K562 (cell line): Measurements from ENCODE around the gene OR8G5. TPM values are rescaled to one million over a fixed set of nuclear protein-coding genes. Genes with fewer than 3 reads are reported as not detected.

Source experiments
- ATAC-seq: fragments of 200-7000 bp; cut with Tn5 transposase; 3 replicates; pipeline ENCODE4 v1.9.1; 2020; ENCODE audit warnings: moderate library complexity
- BruUV-seq: library from RNA; stranded (reverse); fragments of 400-500 nt; replicated peaks from 2 replicates; lab custom pipeline; 2021; lab: Mats Ljungman, UMichigan
- CTCF ChIA-PET: fragments of 300-600 bp; formaldehyde crosslinking; extraction: SDS; loops from one replicate; lab custom pipeline; 2021; ENCODE audit warnings: low intra/inter-chr PET ratio; lab: Yijun Ruan, JAX
- POLR2A ChIA-PET: fragments of 300-600, 350-650 bp; sonication (Branson Sonifier 250); formaldehyde crosslinking; extraction: SDS; loops from one replicate; lab custom pipeline; 2021; ENCODE audit warnings: antibody characterized with exemption, inconsistent platforms; lab: Yijun Ruan, JAX
- DNase-seq, 4 experiments: peaks; one replicate each; pipeline versions ENCODE4 v3.0.0 to v3.0.0-alpha.2; 2011 to 2018; ENCODE audit warnings: low spot score in 3 of 4, mixed read lengths in 3 of 4; ENCODE audit errors: extremely low read depth in 1 of 4
- FAIRE-seq: peaks from 2 replicates; lab custom pipeline; 2011; peaks lifted over from hg19 to GRCh38; lab: Jason Lieb, UNC
- H2AFZ ChIP-seq: 2 replicates; pipeline ENCODE4 v1.6.0; 2011; ENCODE audit warnings: low read depth, low read length, control low read depth, inconsistent platforms
- H3K27ac ChIP-seq: fragments of 200-600 bp; 3 replicates; pipeline ENCODE4 v1.8.0; 2011; ENCODE audit warnings: low read depth, mild to moderate bottlenecking, control low read depth, inconsistent platforms, low read length, moderate library complexity, mixed read lengths; ENCODE audit errors: extremely low read depth
- H3K27me3 ChIP-seq, 2 experiments: fragments of 300-600 bp in 1 of 2; 2 replicates in 1 of 2; 3 replicates in 1 of 2; pipeline versions ENCODE4 v1.6.0 to v1.8.0; 2011; ENCODE audit warnings: inconsistent platforms in 2 of 2, low read length in 2 of 2, mild to moderate bottlenecking in 1 of 2, mixed read lengths in 1 of 2, moderate library complexity in 1 of 2; ENCODE audit not compliant: control insufficient read depth in 2 of 2, insufficient read depth in 2 of 2
- H3K36me3 ChIP-seq: fragments of 300-600 bp; 3 replicates; pipeline ENCODE4 v1.8.0; 2011; ENCODE audit warnings: mild to moderate bottlenecking, low read length, inconsistent platforms; ENCODE audit not compliant: control insufficient read depth, insufficient read depth
- H3K4me1 ChIP-seq, 2 experiments: fragments of 200-600 bp in 1 of 2; replicated peaks in 1 of 2; 2 replicates in 1 of 2; 3 replicates in 1 of 2; pipeline versions ENCODE4 v1.5.1 to v1.8.0; 2011; ENCODE audit warnings: inconsistent platforms in 2 of 2, low read length in 2 of 2, mild to moderate bottlenecking in 1 of 2, mixed read lengths in 1 of 2, moderate library complexity in 1 of 2; ENCODE audit not compliant: control insufficient read depth in 2 of 2, insufficient read depth in 2 of 2
- H3K4me2 ChIP-seq: 2 replicates; pipeline ENCODE4 v1.6.1; 2011; ENCODE audit warnings: low read length, control low read depth, inconsistent platforms, mixed read lengths; ENCODE audit not compliant: insufficient read depth
- H3K4me3 ChIP-seq: fragments of 200-600 bp; sonication (generic), shearing (Covaris generic); 2 replicates; pipeline ENCODE4 v1.5.1; 2016; ENCODE audit warnings: control low read depth, inconsistent platforms
- H3K79me2 ChIP-seq: fragments of 200-600 bp; 3 replicates; pipeline ENCODE4 v1.8.0; 2011; ENCODE audit warnings: low read length, inconsistent platforms; ENCODE audit not compliant: control insufficient read depth, insufficient read depth
- H3K9ac ChIP-seq, 2 experiments: 2 replicates each; pipeline versions ENCODE4 v1.6.0 to v1.6.1; 2011; ENCODE audit warnings: low read depth in 2 of 2, low read length in 2 of 2, control low read depth in 1 of 2, inconsistent platforms in 1 of 2, mild to moderate bottlenecking in 1 of 2, mixed read lengths in 1 of 2; ENCODE audit not compliant: insufficient read depth in 1 of 2
- H3K9me1 ChIP-seq: one replicate; pipeline ENCODE4 v1.6.0; 2011; ENCODE audit warnings: inconsistent platforms, mild to moderate bottlenecking, low read length, moderate library complexity; ENCODE audit not compliant: control insufficient read depth, insufficient read depth
- H3K9me3 ChIP-seq: replicated peaks from 2 replicates; pipeline ENCODE4 v1.5.1; 2011; ENCODE audit warnings: low read depth, low read length, inconsistent platforms; ENCODE audit not compliant: control insufficient read depth, insufficient read depth
- H4K20me1 ChIP-seq: replicated peaks from 2 replicates; pipeline ENCODE4 v1.6.1; 2011; ENCODE audit warnings: low read length, inconsistent platforms, mixed read lengths; ENCODE audit not compliant: control insufficient read depth, insufficient read depth
- CUX1 ChIP-seq: fragments of 200-800 bp; sonication (Bioruptor generic); IDR thresholded peaks from 2 replicates; pipeline ENCODE4 v1.6.1; 2016; ENCODE audit warnings: missing genetic modification characterization, missing compliant biosample characterization
- GATAD2A ChIP-seq: fragments of 450-650 bp; IDR thresholded peaks from 2 replicates; pipeline ENCODE4 v1.6.1; 2017
- SRF ChIP-seq, 2 experiments: fragments of 250-450, 450-650 bp in 1 of 2; sonication (Bioruptor Pico) in 1 of 2; sonication (generic) in 1 of 2; formaldehyde crosslinking; IDR thresholded peaks; 2 replicates each; pipeline versions ENCODE4 v1.5.0 to v1.5.1; 2020 to 2022; ENCODE audit warnings: mild to moderate bottlenecking in 1 of 2, missing genetic modification reagents in 1 of 2
- SUPT5H ChIP-seq: fragments of 450-650 bp; IDR thresholded peaks from 2 replicates; pipeline ENCODE4 v1.6.1; 2016
- UBTF ChIP-seq, 2 experiments: IDR thresholded peaks; 2 replicates each; pipeline ENCODE4 v1.6.1; 2012; ENCODE audit warnings: improper control_type of control experiment in 2 of 2, low read depth in 2 of 2, low read length in 2 of 2, borderline replicate concordance in 1 of 2
- ZNF347 ChIP-seq: fragments of 450-650 bp; formaldehyde crosslinking; IDR thresholded peaks from 2 replicates; pipeline ENCODE4 v1.4.0; 2020; ENCODE audit warnings: low read depth, mild to moderate bottlenecking, moderate library complexity
- in situ Hi-C: fragments of 300-500 bp; cut with MboI; formaldehyde crosslinking; loops from 4 replicates; pipeline ENCODE4 v1.15.0; 2018; ENCODE audit warnings: inconsistent platforms, mixed read lengths
- intact Hi-C: fragments of 100-400 bp; cut with micrococcal nuclease; formaldehyde crosslinking; loops from 2 replicates; pipeline ENCODE4 v1.14.2; 2022
- polyA plus RNA-seq, 8 experiments: library from polyadenylated mRNA; depleted of rRNA in 4 of 8; stranded (reverse) in 5 of 8; unstranded in 3 of 8; fragments of >200 nt; fragmentation: Nextera tagmentation in 2 of 8; fragmentation: Illumina TruSeq in 1 of 8; extraction: Ambion mirVana in 2 of 8; extraction: Trizol in 1 of 8; gene quantifications; 2 replicates each; pipeline versions ENCODE4 v1.2.1 to v1.2.3, GENCODE V29; 2011 to 2014; ENCODE audit warnings: inconsistent platforms in 1 of 8, missing spikeins in 1 of 8
- total RNA-seq, 7 experiments: library from RNA; depleted of rRNA in 6 of 7; stranded (reverse); fragments of >200 nt in 6 of 7; fragmentation: Illumina TruSeq in 2 of 7; extraction: Trizol in 2 of 7; gene quantifications; 2 replicates each; pipeline versions ENCODE4 v1.2.1 to v1.2.3, GENCODE V29; 2011 to 2021; ENCODE audit warnings: low replicate concordance in 1 of 7

Gene OR8G5
- total and polyA plus RNA-seq, 9 of the 15 experiments (the other 6 are each of a cell fraction or from before 2014, with no cell fraction given) = 0.18 to 3.8 (median 1.7) TPM

GRCh38 chr11:124307093-124307492 is 50.9 kb downstream of the OR8G5 start:
- ChIA-PET CTCF (no interaction called here), POLR2A (no interaction called here)
- ATAC-seq (no peak), DNase-seq (no peak), FAIRE-seq (no peak)
- Histone ChIP-seq H3K4me2 (no peak overlapping the region), H3K27me3 (no peaks in the 10 kb centered on the region), H3K36me3 (no peaks in the 10 kb centered on the region), H3K9me1 (no peaks in the 10 kb centered on the region), H4K20me1 (no peaks in the 10 kb centered on the region), H3K9me3 (no peaks in the 10 kb centered on the region), H2AFZ (no peak overlapping the region), H3K4me3 (no peak overlapping the region), H3K27ac (no peak overlapping the region), H3K4me1 (no peaks in the 10 kb centered on the region), H3K79me2 (no peaks in the 10 kb centered on the region), H3K9ac (no peak overlapping the region)
- TF ChIP-seq SUPT5H = no peak
- TF ChIP-seq GATAD2A = no peak
- no peak for TF ChIP-seq CUX1 (CRISPR knock-in tag)
- TF ChIP-seq ZNF347 (CRISPR knock-in tag) = no peak
- no peak for TF ChIP-seq SRF (CRISPR knock-in tag; IDR thresholded peaks at IDR 0.05)
- TF ChIP-seq UBTF (IDR thresholded peaks at IDR 0.05; ENCODE audit: borderline replicate concordance in 1 of 2, low read depth in 2 of 2, low read length in 2 of 2) = no peak
- intact Hi-C loops = no loop called here
- no TSS peak for BruUV-seq
- in situ Hi-C loops = no loop called here
